HG02981 (cell line): ENCODE results near the gene PTPRG.

Experiments used
- ATAC-seq: cut with Tn5 transposase; IDR thresholded peaks from one replicate; pipeline ENCODE4 v1.9.1; 2021; ENCODE audit warnings: mild to moderate bottlenecking, moderate library complexity; ENCODE audit not compliant: unreplicated experiment

PTPRG gene

GRCh38 chr3:61910732-61911131 is 349.4 kb downstream of the PTPRG start:
- no peak for ATAC-seq

- peak; percentile 93 for ATAC-seq
These were observed 350.8 kb downstream of the PTPRG start for GRCh38 chr3:61912158-61912557.

- ATAC-seq: no peak
These were observed 352.3 kb downstream of the PTPRG start for GRCh38 chr3:61913701-61914100.

GRCh38 chr3:61914276-61914675 is 352.9 kb downstream of the PTPRG start:
- no peak for ATAC-seq

- no peak for ATAC-seq
These were observed 353.9 kb downstream of the PTPRG start for GRCh38 chr3:61915296-61915695.

- no peak for ATAC-seq
These were observed 358.0 kb downstream of the PTPRG start for GRCh38 chr3:61919371-61919770.

- ATAC-seq: no peak
These were observed 360.7 kb downstream of the PTPRG start for GRCh38 chr3:61922118-61922517.

GRCh38 chr3:61924090-61924735 is 362.8 kb downstream of the PTPRG start:
- ATAC-seq: no peak

GRCh38 chr3:61924991-61925390 is 363.6 kb downstream of the PTPRG start:
- no peak for ATAC-seq

GRCh38 chr3:61925721-61926120 is 364.4 kb downstream of the PTPRG start:
- no peak for ATAC-seq

- ATAC-seq: no peak
These were observed 365.6 kb downstream of the PTPRG start for GRCh38 chr3:61926923-61927322.

- ATAC-seq: no peak
These were observed 366.0 kb downstream of the PTPRG start for GRCh38 chr3:61927332-61927731.

- no peak for ATAC-seq
These were observed 366.7 kb downstream of the PTPRG start for GRCh38 chr3:61928039-61928438.

GRCh38 chr3:61928776-61929314 is 367.5 kb downstream of the PTPRG start:
- no peak for ATAC-seq

- ATAC-seq: no peak
These were observed 368.2 kb downstream of the PTPRG start for GRCh38 chr3:61929617-61930016.

GRCh38 chr3:61932499-61932898 is 371.1 kb downstream of the PTPRG start:
- ATAC-seq: no peak

GRCh38 chr3:61933798-61934504 is 372.6 kb downstream of the PTPRG start:
- ATAC-seq: no peak

GRCh38 chr3:61934505-61934871 is 373.1 kb downstream of the PTPRG start:
- ATAC-seq: no peak

- ATAC-seq: no peak
These were observed 374.4 kb downstream of the PTPRG start for GRCh38 chr3:61935814-61936213.

GRCh38 chr3:61936344-61936937 is 375.1 kb downstream of the PTPRG start:
- no peak for ATAC-seq

GRCh38 chr3:61937477-61937876 is 376.1 kb downstream of the PTPRG start:
- ATAC-seq: no peak
